Mononuclear cell (primary cell): ENCODE measurements around the gene FBXO11. TPM values are rescaled to one million over a fixed set of nuclear protein-coding genes. Genes with fewer than 3 reads are reported as not detected.

ENCODE experiments used
- H3K27me3 ChIP-seq: 2 replicates; pipeline ENCODE4 v1.6.0; 2011; ENCODE audit warnings: low read length, control low read depth; ENCODE audit not compliant: insufficient read depth
- H3K4me1 ChIP-seq: 2 replicates; pipeline ENCODE4 v1.5.1; 2011; ENCODE audit warnings: mild to moderate bottlenecking, low read length, control low read depth; ENCODE audit not compliant: insufficient read depth
- H3K4me3 ChIP-seq: 2 replicates; pipeline ENCODE4 v1.5.1; 2011; ENCODE audit warnings: mild to moderate bottlenecking, low read length, moderate library complexity
- H3K9me3 ChIP-seq: 2 replicates; pipeline ENCODE4 v1.5.1; 2011; ENCODE audit warnings: low read depth, mild to moderate bottlenecking, control low read depth, low read length
- total RNA-seq: library from RNA; depleted of rRNA; stranded (reverse); fragments of >200 nt; gene quantifications from one replicate; pipeline ENCODE4 v1.2.3, GENCODE V29; 2012

FBXO11 gene
- total RNA-seq, 1 donor = 121 TPM

DNA sequence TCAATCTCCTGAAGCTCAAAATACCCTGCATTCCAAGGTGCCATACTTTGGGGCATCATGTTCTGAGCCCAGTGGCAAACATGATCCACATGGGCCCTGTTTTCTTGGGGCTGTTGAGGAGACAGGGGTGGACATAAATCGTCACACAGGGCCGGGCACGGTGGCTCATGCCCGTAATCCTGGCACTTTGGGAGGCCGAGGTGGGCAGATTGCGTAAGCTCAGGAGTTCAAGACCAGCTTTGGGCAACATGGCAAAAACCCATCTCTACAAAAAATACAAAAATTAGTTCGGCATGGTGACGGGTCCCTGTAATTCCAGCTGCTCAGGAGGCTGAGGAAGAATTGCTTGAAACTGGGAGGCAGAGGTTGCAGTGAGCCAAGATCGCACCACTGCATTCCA, 137.0 kb downstream of the FBXO11 start:
- peaks cover 5% of the 10 kb centered on the region for H3K4me1 ChIP-seq
- no peaks in the 10 kb centered on the region for H3K9me3 ChIP-seq
- no peak overlapping the region for H3K4me3 ChIP-seq
- no peaks in the 10 kb centered on the region for H3K27me3 ChIP-seq

DNA sequence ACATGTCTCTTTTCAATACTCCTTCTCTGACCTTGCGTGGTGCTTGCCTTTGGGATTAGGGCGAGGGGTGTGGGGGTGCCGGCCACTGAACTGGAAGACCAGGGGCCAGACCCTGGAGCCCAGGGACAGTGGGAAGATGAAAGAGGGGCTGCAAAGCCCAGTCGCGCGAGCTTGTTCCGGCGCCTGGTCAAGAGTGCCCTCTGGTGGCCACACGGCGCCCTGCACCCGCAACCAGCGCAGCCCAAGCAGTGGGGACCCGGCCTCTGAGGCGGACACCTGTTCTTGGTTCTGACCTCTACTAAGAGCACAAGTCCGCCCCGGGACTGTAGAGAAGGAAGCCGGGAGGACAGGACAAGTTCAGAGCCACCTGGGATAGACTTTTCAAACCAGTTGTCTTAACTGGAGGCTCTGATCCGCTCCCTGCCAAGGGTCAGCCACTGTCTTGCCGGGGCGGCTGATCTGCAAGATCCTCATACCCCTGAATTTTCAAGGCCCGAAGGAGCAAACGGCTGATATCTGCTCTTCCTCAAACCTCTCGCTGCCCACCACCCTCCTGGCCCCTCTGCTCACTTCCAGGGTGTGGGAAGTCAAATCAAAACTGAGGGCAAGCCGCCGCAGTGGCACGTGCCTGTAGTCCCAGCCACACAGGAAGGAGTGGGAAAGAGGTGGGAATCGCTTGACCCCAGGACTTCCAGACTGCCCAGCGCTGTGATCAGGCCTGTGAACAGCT, 138.3 kb downstream of the FBXO11 start:
- H3K4me3 ChIP-seq = no peak overlapping the region
- no peaks in the 10 kb centered on the region for H3K27me3 ChIP-seq
- H3K9me3 ChIP-seq = no peaks in the 10 kb centered on the region
- H3K4me1 ChIP-seq = peaks cover 5% of the 10 kb centered on the region

DNA sequence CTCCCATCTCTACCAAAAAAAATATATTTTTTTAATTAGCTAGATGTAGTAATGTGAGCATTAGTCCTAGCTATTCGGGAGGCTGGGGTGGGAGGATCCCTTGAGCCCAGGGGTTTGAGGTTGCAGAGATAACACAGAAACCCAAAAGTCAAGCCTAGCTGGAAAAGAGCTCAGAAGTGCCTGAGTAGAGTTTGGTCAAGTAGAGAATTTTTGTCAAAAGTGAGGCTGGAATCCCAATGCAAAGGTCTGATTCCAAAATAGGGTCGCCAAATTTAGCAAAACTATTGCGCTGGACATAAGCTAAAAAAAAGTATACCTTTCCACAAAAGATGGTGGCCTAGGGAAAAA, 138.8 kb downstream of the FBXO11 start:
- Histone ChIP-seq H3K4me3 (no peak overlapping the region), H3K9me3 (no peaks in the 10 kb centered on the region), H3K4me1 (peaks cover 5% of the 10 kb centered on the region), H3K27me3 (no peaks in the 10 kb centered on the region)

DNA sequence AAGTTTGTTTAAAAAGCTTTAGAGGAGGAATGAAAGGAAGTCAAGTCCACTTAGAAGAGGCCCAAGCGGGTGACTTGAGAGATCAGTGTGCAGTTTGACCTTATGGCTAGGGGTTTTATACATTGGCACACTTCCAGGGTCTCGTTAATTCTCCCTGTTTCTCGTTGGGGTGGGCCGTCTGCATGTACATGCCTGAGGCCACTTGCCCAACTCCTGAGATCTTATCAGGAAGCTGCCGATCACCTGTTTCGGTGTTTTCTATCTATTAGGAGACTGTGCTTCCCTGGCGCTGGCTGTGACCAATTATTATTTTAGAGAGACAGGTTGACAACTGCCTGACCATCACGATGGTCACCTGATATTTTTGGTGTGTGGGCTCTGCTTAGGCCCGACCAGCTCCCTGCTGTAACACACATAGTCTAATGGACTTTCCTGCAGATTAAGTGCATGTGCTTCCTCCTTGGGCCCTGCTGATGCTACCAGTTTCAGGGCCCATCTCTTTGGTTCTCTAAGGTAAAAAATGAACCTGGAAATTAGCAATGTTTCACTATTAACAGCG, 154.4 kb downstream of the FBXO11 start:
- no peaks in the 10 kb centered on the region for H3K27me3 ChIP-seq
- H3K4me1 ChIP-seq = peaks cover 11% of the 10 kb centered on the region
- H3K4me3 ChIP-seq = no peak overlapping the region
- H3K9me3 ChIP-seq = no peaks in the 10 kb centered on the region

DNA sequence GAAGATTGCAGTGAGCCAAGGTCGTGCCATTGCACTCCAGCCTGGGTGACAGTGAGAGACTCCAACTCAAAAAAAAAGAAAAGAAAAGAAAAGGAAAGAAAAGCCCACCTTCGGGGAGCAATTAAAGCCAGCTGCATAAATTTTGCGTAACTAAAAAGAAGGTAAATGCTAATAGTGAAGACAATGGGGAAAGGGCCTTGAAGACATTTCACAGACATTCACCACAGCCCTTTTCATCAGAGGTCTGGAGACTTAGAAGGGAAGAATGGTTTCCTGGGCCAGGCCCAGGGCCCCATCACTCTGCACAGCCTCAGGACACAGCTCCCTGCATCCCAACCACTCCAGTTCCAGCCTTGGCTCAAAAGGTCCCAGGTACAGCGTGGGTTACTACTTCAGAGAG, 158.4 kb downstream of the FBXO11 start:
- H3K27me3 ChIP-seq = no peaks in the 10 kb centered on the region
- H3K4me3 ChIP-seq = no peak overlapping the region
- H3K4me1 ChIP-seq = peaks cover 11% of the 10 kb centered on the region
- H3K9me3 ChIP-seq = no peaks in the 10 kb centered on the region

GRCh38 chr2:47744074-47744473, 162.2 kb downstream of the FBXO11 start:
- H3K4me3 ChIP-seq = no peak overlapping the region
- no peaks in the 10 kb centered on the region for H3K4me1 ChIP-seq
- H3K27me3 ChIP-seq = no peaks in the 10 kb centered on the region
- no peaks in the 10 kb centered on the region for H3K9me3 ChIP-seq

DNA sequence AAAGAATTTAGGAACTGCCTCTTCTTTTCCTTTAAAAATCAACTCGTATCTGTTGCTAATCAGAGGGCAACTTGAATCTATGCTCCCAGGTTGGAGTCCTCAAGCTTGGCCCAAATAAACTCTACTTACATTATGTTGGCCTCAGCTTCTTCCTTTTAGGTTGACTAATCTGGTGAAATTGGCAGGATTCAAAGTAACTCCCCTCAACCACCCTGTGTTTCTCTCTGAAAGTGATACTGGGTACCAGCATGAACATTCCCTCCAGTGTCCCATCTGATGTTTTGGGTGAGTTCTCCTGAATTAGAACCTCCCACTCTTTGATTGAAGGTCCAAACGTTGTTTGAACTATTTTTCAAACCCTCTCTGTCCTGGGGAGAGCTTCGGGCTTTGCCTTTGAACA, 164.7 kb downstream of the FBXO11 start:
- Histone ChIP-seq H3K4me1 (no peaks in the 10 kb centered on the region), H3K9me3 (no peaks in the 10 kb centered on the region), H3K27me3 (no peaks in the 10 kb centered on the region), H3K4me3 (no peak overlapping the region)

- Histone ChIP-seq H3K4me1 (no peaks in the 10 kb centered on the region), H3K9me3 (no peaks in the 10 kb centered on the region)
Measured at GRCh38 chr2:47741101-47741500, 165.2 kb downstream of the FBXO11 start.

More at GRCh38 chr2:47741101-47741500, 165.2 kb downstream of the FBXO11 start:
- Histone ChIP-seq H3K4me3 (no peak overlapping the region), H3K27me3 (no peaks in the 10 kb centered on the region)

Other genes starting within 250 kb of the FBXO11 start
- 30.9 TPM for gene MSH6, start 123.4 kb downstream of the FBXO11 start, total RNA-seq